ENCODE measurements around the gene PERP.

- no peak for TF ChIP-seq CTCF (IDR thresholded peaks at IDR 0.05; ENCODE audit: low read depth, low read length, missing input control)
- no peak for TF ChIP-seq SP1 (IDR thresholded peaks at IDR 0.05)
- TF ChIP-seq TAF1 (conservative IDR thresholded peaks at IDR 0.05): no peak
- TF ChIP-seq MAX (IDR thresholded peaks at IDR 0.05): no peak
- TF ChIP-seq ATF3 (IDR thresholded peaks at IDR 0.05): no peak
- no peak for TF ChIP-seq YY1 (IDR thresholded peaks at IDR 0.05)
- TF ChIP-seq EGR1 (IDR thresholded peaks at IDR 0.05; ENCODE audit: low read depth in 2 of 2): no peak
- no peak for TF ChIP-seq RXRA (IDR thresholded peaks at IDR 0.05)
- TF ChIP-seq RAD21 (IDR thresholded peaks at IDR 0.05): no peak
Measured at GRCh38 chr6:138078491-138078890, 28.7 kb downstream of the PERP start.
